HEK293 (cell line): ENCODE measurements around the gene GATM.

Experiments
- CTCF ChIP-seq: fragments of 450-650 bp; formaldehyde crosslinking; IDR thresholded peaks from 2 replicates; pipeline ENCODE4 v1.5.1; 2016; ENCODE audit warnings: missing biosample characterization, missing genetic modification characterization
- SP2 ChIP-seq: fragments of 450-650 bp; formaldehyde crosslinking; IDR thresholded peaks from 2 replicates; pipeline ENCODE4 v1.5.1; 2016; ENCODE audit warnings: missing biosample characterization, missing genetic modification characterization
- ZBTB21 ChIP-seq: fragments of 450-650 bp; formaldehyde crosslinking; IDR thresholded peaks from 2 replicates; pipeline ENCODE4 v1.5.1; 2017; ENCODE audit warnings: missing biosample characterization, missing genetic modification characterization
- ZFP3 ChIP-seq: fragments of 450-650 bp; formaldehyde crosslinking; IDR thresholded peaks from 2 replicates; pipeline ENCODE4 v1.5.1; 2016; ENCODE audit warnings: low read depth, missing biosample characterization, missing genetic modification characterization
- ZNF16 ChIP-seq: fragments of 450-650 bp; formaldehyde crosslinking; IDR thresholded peaks from 2 replicates; pipeline ENCODE4 v1.5.1; 2016; ENCODE audit warnings: low read depth, missing biosample characterization, missing genetic modification characterization
- ZNF248 ChIP-seq: fragments of 450-650 bp; formaldehyde crosslinking; IDR thresholded peaks from 2 replicates; pipeline ENCODE4 v1.5.1; 2017; ENCODE audit warnings: missing biosample characterization, missing genetic modification characterization
- ZNF362 ChIP-seq: fragments of 450-650 bp; formaldehyde crosslinking; IDR thresholded peaks from 2 replicates; pipeline ENCODE4 v1.5.1; 2016; ENCODE audit warnings: missing biosample characterization, missing genetic modification characterization
- TF ChIP-seq, protein P1 (sequence below): fragments of 450-650 bp; formaldehyde crosslinking; IDR thresholded peaks from 2 replicates; pipeline ENCODE4 v1.5.1; 2016; ENCODE audit warnings: missing biosample characterization, missing genetic modification characterization

DNA sequence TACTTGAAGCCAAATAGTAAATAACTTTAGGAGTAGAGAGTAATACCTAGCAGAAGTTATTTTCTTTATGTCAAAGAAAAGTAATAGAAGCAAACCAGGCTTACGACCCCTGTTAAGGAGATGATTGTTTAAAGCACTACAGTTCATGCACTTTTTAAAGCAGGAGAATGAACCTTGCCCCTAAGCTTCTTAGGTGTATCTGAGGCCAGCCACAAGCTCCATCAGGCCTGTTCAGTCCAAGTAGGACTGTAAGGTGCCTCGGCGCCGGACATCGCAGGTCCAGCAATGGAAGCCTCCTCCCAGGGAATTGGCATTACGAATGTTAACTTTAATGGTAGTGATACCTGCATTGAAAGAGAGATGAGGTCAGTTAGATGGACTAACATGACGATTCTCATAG, 16.5 kb downstream of the GATM start:
- TF ChIP-seq ZNF16 = no peak
- no peak for TF ChIP-seq ZNF248
- TF ChIP-seq CTCF (tag by site-specific recombination) = no peak
- TF ChIP-seq ZFP3 (tag by site-specific recombination) = no peak
- TF ChIP-seq ZNF362 = no peak
- TF ChIP-seq, protein P1, sequence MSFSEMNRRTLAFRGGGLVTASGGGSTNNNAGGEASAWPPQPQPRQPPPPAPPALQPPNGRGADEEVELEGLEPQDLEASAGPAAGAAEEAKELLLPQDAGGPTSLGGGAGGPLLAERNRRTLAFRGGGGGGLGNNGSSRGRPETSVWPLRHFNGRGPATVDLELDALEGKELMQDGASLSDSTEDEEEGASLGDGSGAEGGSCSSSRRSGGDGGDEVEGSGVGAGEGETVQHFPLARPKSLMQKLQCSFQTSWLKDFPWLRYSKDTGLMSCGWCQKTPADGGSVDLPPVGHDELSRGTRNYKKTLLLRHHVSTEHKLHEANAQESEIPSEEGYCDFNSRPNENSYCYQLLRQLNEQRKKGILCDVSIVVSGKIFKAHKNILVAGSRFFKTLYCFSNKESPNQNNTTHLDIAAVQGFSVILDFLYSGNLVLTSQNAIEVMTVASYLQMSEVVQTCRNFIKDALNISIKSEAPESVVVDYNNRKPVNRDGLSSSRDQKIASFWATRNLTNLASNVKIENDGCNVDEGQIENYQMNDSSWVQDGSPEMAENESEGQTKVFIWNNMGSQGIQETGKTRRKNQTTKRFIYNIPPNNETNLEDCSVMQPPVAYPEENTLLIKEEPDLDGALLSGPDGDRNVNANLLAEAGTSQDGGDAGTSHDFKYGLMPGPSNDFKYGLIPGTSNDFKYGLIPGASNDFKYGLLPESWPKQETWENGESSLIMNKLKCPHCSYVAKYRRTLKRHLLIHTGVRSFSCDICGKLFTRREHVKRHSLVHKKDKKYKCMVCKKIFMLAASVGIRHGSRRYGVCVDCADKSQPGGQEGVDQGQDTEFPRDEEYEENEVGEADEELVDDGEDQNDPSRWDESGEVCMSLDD (tag by site-specific recombination) = no peak
- no peak for TF ChIP-seq ZBTB21 (tag by site-specific recombination)
- no peak for TF ChIP-seq SP2 (tag by site-specific recombination)
